Measurements from ENCODE around the gene EYA2.
A peak's percentile ranks its signal among the peaks of the same experiment; 100 is the strongest.

Gene EYA2

GRCh38 chr20:46984405-46984804 lies 89.8 kb downstream of the EYA2 start:
- DNase-seq = no peak

GRCh38 chr20:46985250-46985649 lies 90.6 kb downstream of the EYA2 start:
- DNase-seq = no peak

- no peak for DNase-seq
Measured at GRCh38 chr20:46985671-46986070, 91.0 kb downstream of the EYA2 start.

GRCh38 chr20:46987001-46987400 lies 92.4 kb downstream of the EYA2 start:
- DNase-seq = no peak

- no peak for DNase-seq
Measured at GRCh38 chr20:46990017-46990595, 95.5 kb downstream of the EYA2 start.

GRCh38 chr20:46990596-46991104 lies 96.0 kb downstream of the EYA2 start:
- no peak for DNase-seq

- no peak for DNase-seq
Measured at GRCh38 chr20:46991168-46991567, 96.5 kb downstream of the EYA2 start.

- no peak for DNase-seq
Measured at GRCh38 chr20:46991880-46992639, 97.4 kb downstream of the EYA2 start.

- peak; percentile 47 for DNase-seq
Measured at GRCh38 chr20:46992640-46993035, 98.0 kb downstream of the EYA2 start.

GRCh38 chr20:46993465-46994095 lies 98.9 kb downstream of the EYA2 start:
- DNase-seq = no peak

GRCh38 chr20:46994341-46994740 lies 99.7 kb downstream of the EYA2 start:
- DNase-seq = no peak

- DNase-seq = peak; percentile 74
Measured at GRCh38 chr20:46995561-46996142, 101.0 kb downstream of the EYA2 start.

- no peak for DNase-seq
Measured at GRCh38 chr20:46997187-46997586, 102.5 kb downstream of the EYA2 start.

GRCh38 chr20:46998477-46999240 lies 104.0 kb downstream of the EYA2 start:
- no peak for DNase-seq

- DNase-seq = no peak
Measured at GRCh38 chr20:46999801-47000465, 105.3 kb downstream of the EYA2 start.

GRCh38 chr20:47003223-47003622 lies 108.6 kb downstream of the EYA2 start:
- no peak for DNase-seq

- no peak for DNase-seq
Measured at GRCh38 chr20:47004179-47004578, 109.5 kb downstream of the EYA2 start.

- peak; percentile 47 for DNase-seq
Measured at GRCh38 chr20:47007826-47008655, 113.4 kb downstream of the EYA2 start.

GRCh38 chr20:47008842-47009518 lies 114.3 kb downstream of the EYA2 start:
- peak; percentile 93 for DNase-seq

GRCh38 chr20:47009784-47010183 lies 115.1 kb downstream of the EYA2 start:
- DNase-seq = no peak

GRCh38 chr20:47011984-47012383 lies 117.3 kb downstream of the EYA2 start:
- no peak for DNase-seq
